ENCODE results near the gene HDHD5.

The HDHD5 gene

DNA sequence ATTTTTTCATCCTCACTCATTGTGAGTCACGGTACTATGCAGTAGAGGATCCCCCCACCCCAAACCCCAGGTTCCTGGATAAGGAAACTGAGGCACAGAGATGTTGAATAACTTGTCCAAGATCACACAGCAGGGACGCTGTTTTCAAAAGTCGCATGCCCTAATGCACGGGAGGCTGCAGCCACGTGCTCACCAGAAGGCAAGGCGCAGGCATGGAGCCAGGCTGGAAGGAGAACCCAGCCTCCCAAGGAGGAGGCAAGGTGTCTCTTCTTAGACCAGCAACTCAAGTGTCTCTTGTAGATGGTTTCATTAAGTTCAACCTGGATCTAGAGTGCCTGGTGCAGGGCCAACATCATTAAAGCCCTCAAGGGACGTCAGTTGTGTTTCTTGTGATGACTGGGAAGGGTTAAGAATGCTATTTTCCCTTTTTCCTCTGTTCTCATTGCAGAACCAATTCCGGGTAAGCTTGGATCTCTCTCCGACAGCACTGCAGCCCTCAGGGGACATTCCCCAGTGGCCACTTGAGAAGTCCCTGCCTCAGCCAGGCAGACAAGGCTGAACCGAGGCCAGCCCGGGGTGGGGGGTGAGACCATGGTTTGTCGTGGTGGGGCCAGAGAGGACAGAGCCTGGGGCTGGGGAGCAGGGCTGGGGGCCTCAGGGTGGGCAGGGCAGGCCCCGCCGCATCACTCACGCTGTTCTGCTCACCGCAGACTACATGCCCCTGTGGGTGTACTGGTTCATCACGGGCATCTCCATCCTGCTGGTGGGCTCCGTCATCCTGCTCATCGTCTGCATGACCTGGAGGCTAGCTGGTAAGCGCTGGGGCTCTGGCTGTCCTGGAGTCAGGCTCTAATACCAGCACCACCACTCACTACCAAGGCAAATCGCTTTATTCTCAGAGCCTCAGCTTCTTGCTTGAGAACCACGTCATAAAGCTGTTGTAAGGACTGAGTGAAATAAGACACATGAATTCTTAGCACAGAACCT lies 53.6 kb downstream of the HDHD5 start:
- no peak for DNase-seq

DNA sequence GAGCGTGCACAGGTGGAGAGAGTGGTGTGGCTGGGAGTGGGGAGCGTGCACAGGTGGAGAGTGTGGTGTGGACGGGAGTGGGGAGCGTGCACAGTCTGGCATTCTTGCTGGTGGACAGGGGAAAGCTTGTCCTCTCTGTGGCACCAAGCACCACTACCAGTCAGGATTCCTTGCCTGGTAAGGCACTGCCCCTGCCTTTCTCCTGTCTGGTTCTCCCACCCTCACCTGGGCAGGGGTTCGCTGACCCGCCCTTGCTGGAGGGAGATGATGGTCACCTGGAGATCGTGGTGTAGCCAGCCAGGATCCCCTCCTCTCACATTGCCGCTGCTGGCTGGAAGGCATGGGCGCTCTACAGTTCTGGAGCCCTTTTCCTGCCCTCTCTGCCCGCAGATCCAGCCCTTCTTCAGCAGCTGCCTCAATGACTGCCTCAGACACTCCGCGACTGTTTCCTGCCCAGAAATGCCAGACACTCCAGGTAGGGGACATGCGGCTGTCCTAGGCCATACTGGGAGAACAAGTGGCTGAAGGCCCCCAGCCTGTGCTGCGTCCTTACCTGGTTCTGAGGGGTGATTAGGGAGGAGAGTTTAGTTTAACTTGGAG lies 54.6 kb downstream of the HDHD5 start:
- no peak for DNase-seq

DNA sequence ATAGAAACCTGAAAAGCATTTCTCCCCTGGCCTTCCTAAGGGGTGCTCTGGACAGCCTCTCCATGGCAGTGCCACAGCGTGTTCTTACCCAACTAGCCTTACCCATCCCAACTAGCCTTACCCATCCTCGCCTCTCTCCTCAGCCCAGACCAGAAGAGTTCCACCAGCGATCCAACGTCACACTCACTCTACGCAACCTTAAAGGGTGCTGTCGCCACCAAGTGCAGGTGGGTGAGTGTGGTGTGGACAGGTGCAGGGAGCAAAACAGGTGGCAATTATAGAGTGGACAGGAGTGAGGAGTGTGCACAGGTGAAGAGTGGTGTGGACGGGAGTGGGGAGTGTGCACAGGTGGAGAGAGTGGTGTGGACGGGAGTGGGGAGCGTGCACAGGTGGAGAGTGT lies 55.7 kb downstream of the HDHD5 start:
- no peak for DNase-seq

GRCh38 chr22:17102297-17102667 lies 56.8 kb downstream of the HDHD5 start:
- DNase-seq = no peak

DNA sequence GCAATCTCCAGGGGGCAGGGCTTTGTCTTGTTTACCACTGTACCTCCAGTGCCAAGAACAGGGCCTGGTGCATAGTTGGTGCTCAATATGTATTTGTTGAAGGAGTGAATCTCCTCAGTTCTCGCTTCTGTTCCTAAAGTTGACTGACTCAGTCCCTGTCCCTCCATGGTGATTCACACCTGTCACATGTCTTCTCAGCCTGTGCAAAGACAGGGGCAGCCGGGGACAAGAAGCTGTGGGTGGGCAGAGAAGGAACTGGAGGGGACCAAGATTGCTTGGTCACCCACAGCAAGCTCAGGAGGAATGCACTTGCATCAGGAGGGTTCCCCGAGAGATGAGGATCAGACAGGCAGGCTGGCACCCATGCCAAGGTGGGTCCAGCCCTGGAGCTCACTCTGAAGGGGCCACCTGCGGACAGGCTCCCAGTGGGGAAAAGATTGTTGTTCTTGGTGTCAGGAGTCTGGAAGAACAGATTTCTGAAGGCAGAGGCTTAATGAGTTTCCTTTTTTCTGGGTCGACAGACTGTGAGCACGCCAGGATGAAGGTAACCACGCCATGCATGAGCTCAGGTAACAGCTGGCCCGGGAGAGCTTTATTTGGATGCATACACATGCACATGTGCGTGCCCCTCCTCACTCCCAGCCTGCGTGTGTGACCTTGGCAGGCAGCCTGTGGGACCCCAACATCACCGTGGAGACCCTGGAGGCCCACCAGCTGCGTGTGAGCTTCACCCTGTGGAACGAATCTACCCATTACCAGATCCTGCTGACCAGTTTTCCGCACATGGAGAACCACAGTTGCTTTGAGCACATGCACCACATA lies 57.4 kb downstream of the HDHD5 start:
- DNase-seq = no peak

- DNase-seq = no peak
Measured at GRCh38 chr22:17100621-17101020, 58.5 kb downstream of the HDHD5 start.

GRCh38 chr22:17098379-17098819 lies 60.7 kb downstream of the HDHD5 start:
- DNase-seq = peak; percentile 72

DNA sequence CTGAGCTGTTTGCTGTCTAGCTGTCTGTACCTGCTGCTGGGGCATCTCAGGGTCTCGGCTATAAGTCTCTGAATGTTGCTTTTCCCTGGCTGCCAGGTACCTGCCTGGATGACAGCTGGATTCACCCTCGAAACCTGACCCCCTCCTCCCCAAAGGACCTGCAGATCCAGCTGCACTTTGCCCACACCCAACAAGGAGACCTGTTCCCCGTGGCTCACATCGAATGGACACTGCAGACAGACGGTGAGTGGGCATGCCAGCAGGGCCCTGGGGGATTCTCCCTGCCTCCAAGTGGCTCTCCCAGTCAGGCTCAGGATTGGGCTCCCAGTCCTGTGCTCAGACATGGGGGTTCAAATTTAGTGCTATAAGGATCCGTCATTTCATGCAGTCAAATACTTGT lies 61.4 kb downstream of the HDHD5 start:
- DNase-seq = no peak

- DNase-seq = no peak
Measured at GRCh38 chr22:17097062-17097461, 62.0 kb downstream of the HDHD5 start.

DNA sequence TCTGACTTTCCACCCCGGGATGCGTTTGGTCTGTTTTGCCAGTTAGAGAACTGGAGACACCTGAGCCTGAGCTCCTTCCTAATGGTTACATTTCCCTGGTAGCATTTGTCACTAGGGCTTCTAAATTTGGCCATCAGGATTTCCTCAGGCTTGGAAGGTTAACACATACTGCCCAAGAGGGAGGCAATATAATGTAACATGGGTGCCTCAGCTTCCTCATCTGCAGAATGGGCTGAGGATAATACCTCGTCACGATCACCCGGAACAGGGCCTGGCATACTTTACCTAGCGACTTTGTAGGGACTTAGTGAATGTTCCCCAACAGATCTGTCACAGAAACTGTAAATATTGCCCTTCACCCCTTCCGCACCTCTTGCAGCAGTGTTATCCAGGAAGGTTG lies 63.0 kb downstream of the HDHD5 start:
- no peak for DNase-seq

GRCh38 chr22:17095538-17095937 lies 63.5 kb downstream of the HDHD5 start:
- DNase-seq = no peak

GRCh38 chr22:17093081-17093480 lies 66.0 kb downstream of the HDHD5 start:
- no peak for DNase-seq

GRCh38 chr22:17091851-17092250 lies 67.2 kb downstream of the HDHD5 start:
- DNase-seq = no peak

DNA sequence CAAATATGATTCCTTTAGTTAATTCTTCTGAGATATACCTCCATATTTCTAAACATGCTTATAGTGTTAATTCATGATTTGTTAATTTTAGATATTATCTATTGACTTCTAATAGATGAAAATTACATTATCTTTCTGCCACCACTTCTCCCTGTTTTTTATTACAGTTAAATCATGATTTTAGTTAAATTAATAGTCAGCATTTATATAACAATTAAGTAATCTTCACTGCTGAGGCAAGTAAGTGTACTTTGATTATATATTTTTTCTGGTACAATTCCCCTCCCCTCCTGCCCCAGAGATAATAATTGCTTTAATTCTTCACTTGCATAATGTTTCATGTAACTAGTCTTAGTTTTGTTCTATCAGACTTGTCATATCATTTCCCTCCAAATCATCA lies 68.5 kb downstream of the HDHD5 start:
- DNase-seq = no peak
